A673 (cell line): ENCODE results near the gene FAM217B.

Source experiments
- EZH2 ChIP-seq: fragments of 200-600 bp; sonication (generic); IDR thresholded peaks from 2 replicates; pipeline ENCODE4 v1.6.1; 2017; ENCODE audit warnings: borderline replicate concordance, low read depth, mild to moderate bottlenecking, mixed read lengths, antibody characterized with exemption, low read length; ENCODE audit not compliant: poor library complexity, severe bottlenecking
- TF ChIP-seq, protein P1 (sequence below): fragments of 300-800, 200-600 bp; sonication (generic); conservative IDR thresholded peaks from 2 replicates; pipeline ENCODE4 v1.5.1; 2017; ENCODE audit warnings: low read depth, mild to moderate bottlenecking, antibody characterized with exemption, low read length, moderate library complexity, mixed read lengths

DNA sequence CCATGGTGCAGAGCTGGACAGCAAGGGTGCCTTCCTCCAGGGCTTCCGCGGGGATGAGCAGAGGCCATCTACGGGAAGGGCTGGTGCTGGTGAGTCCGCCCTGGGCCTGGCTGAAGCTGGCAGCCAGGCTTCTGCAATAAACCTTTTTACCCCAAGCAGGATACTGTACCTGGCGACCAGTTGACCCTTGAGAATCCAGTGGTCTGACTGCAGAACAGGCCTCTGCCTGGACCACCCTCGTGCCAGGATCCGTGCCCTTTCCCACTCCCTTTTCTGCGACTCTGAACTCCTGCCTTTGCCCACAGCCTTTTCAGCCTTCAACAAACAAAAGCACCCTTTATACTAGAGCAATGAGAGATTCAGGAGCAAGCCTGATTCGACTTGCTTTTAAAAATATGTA is 36.9 kb downstream of the FAM217B start:
- TF ChIP-seq, protein P1, sequence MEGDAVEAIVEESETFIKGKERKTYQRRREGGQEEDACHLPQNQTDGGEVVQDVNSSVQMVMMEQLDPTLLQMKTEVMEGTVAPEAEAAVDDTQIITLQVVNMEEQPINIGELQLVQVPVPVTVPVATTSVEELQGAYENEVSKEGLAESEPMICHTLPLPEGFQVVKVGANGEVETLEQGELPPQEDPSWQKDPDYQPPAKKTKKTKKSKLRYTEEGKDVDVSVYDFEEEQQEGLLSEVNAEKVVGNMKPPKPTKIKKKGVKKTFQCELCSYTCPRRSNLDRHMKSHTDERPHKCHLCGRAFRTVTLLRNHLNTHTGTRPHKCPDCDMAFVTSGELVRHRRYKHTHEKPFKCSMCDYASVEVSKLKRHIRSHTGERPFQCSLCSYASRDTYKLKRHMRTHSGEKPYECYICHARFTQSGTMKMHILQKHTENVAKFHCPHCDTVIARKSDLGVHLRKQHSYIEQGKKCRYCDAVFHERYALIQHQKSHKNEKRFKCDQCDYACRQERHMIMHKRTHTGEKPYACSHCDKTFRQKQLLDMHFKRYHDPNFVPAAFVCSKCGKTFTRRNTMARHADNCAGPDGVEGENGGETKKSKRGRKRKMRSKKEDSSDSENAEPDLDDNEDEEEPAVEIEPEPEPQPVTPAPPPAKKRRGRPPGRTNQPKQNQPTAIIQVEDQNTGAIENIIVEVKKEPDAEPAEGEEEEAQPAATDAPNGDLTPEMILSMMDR: no peak
- TF ChIP-seq EZH2: no peak
